Measurements from ENCODE around the gene PRKG1. TPM values are rescaled to one million over a fixed set of nuclear protein-coding genes. Genes with fewer than 3 reads are reported as not detected.

PRKG1 gene
- total and polyA plus RNA-seq, 2 donors (not counting 1 experiment from before 2014, with no cell fraction given) = not detected

- POLR2A ChIA-PET = no interaction called here
Observed at GRCh38 chr10:51649064-51649463, 574.8 kb downstream of the PRKG1 start.

GRCh38 chr10:51651063-51651462, 576.8 kb downstream of the PRKG1 start:
- intact Hi-C loops (cut with micrococcal nuclease) = no loop called here
- no peak overlapping the region for H3K4me3 Mint-ChIP-seq
- Histone ChIP-seq H3K27ac (ENCODE audit: low read length in 2 of 2) (no peak overlapping the region), H4K20me1 (ENCODE audit: control insufficient read depth, insufficient read depth, low read length, poor library complexity, severe bottlenecking) (no peaks in the 10 kb centered on the region), H2AFZ (ENCODE audit: insufficient read depth, low read depth, low read length, poor library complexity, severe bottlenecking) (no peak overlapping the region), H3K9ac (ENCODE audit: low read length) (no peak overlapping the region), H3K4me2 (replicated peaks; ENCODE audit: low read depth, low read length, poor library complexity, severe bottlenecking) (no peak overlapping the region), H3K36me3 (replicated peaks in 1 of 2; ENCODE audit: control extremely low read depth in 1 of 2, control insufficient read depth in 1 of 2, extremely low read depth in 1 of 2, insufficient read depth in 2 of 2, low read length in 1 of 2) (no peaks in the 10 kb centered on the region), H3K4me1 (ENCODE audit: control insufficient read depth in 2 of 2, insufficient read depth in 2 of 2, low read length in 2 of 2) (no peaks in the 10 kb centered on the region), H3K79me2 (ENCODE audit: control insufficient read depth, insufficient read depth, low read length) (no peaks in the 10 kb centered on the region), H3K4me3 (ENCODE audit: control extremely low read depth in 1 of 5, extremely low read depth in 1 of 5, insufficient read depth in 1 of 5, low read depth in 2 of 5, low read length in 4 of 5) (no peak overlapping the region), H3K9me3 (ENCODE audit: control extremely low read depth in 1 of 3, control insufficient read depth in 2 of 3, insufficient read depth in 1 of 3, low read length in 2 of 3) (no peaks in the 10 kb centered on the region), H3K27me3 (replicated peaks in 1 of 4; ENCODE audit: control extremely low read depth in 1 of 4, control insufficient read depth in 3 of 4, insufficient read depth in 4 of 4, low read length in 3 of 4) (no peaks in the 10 kb centered on the region)
- ChIA-PET CTCF (no interaction called here), POLR2A (no interaction called here)
- no peaks in the 10 kb centered on the region for H3K9me3 Mint-ChIP-seq (ENCODE audit: insufficient read depth)
- ATAC-seq (ENCODE audit: low read depth) (no peak), DNase-seq (no peak)
- TF ChIP-seq EZH2 (IDR thresholded peaks at IDR 0.05; ENCODE audit: borderline replicate concordance, insufficient read depth, low read depth, low read length, poor library complexity, severe bottlenecking) (no peak), CTCF (IDR thresholded peaks at IDR 0.05) (no peak)
- 100% methylated on average over 1 of the region's 1 CpG for WGBS (ENCODE audit: insufficient coverage)
- no peak overlapping the region for H3K27ac Mint-ChIP-seq
- H3K4me1 Mint-ChIP-seq = no peaks in the 10 kb centered on the region
- H3K27me3 Mint-ChIP-seq = peaks cover 6% of the 10 kb centered on the region

More at GRCh38 chr10:51649064-51649463, 574.8 kb downstream of the PRKG1 start:
- CTCF ChIA-PET = no interaction called here
- Histone ChIP-seq H3K4me1 (ENCODE audit: control insufficient read depth in 2 of 2, insufficient read depth in 2 of 2, low read length in 2 of 2) (no peaks in the 10 kb centered on the region), H3K27ac (ENCODE audit: low read length in 2 of 2) (no peak overlapping the region), H3K9ac (ENCODE audit: low read length) (no peak overlapping the region), H2AFZ (ENCODE audit: insufficient read depth, low read depth, low read length, poor library complexity, severe bottlenecking) (no peak overlapping the region), H3K4me3 (ENCODE audit: control extremely low read depth in 1 of 5, extremely low read depth in 1 of 5, insufficient read depth in 1 of 5, low read depth in 2 of 5, low read length in 4 of 5) (no peak overlapping the region), H3K9me3 (ENCODE audit: control extremely low read depth in 1 of 3, control insufficient read depth in 2 of 3, insufficient read depth in 1 of 3, low read length in 2 of 3) (no peaks in the 10 kb centered on the region), H3K79me2 (ENCODE audit: control insufficient read depth, insufficient read depth, low read length) (no peaks in the 10 kb centered on the region), H3K36me3 (replicated peaks in 1 of 2; ENCODE audit: control extremely low read depth in 1 of 2, control insufficient read depth in 1 of 2, extremely low read depth in 1 of 2, insufficient read depth in 2 of 2, low read length in 1 of 2) (no peaks in the 10 kb centered on the region), H3K27me3 (replicated peaks in 1 of 4; ENCODE audit: control extremely low read depth in 1 of 4, control insufficient read depth in 3 of 4, insufficient read depth in 4 of 4, low read length in 3 of 4) (no peaks in the 10 kb centered on the region), H3K4me2 (replicated peaks; ENCODE audit: low read depth, low read length, poor library complexity, severe bottlenecking) (no peak overlapping the region), H4K20me1 (ENCODE audit: control insufficient read depth, insufficient read depth, low read length, poor library complexity, severe bottlenecking) (no peaks in the 10 kb centered on the region)
- no CpG with 5 or more reads among the region's 3 CpGs for whole genome bisulfite sequencing (ENCODE audit: insufficient coverage)
- DNase-seq (no peak), ATAC-seq (ENCODE audit: low read depth) (no peak)
- TF ChIP-seq CTCF (IDR thresholded peaks at IDR 0.05) = no peak
- no peak for TF ChIP-seq EZH2 (IDR thresholded peaks at IDR 0.05; ENCODE audit: borderline replicate concordance, insufficient read depth, low read depth, low read length, poor library complexity, severe bottlenecking)
- Mint-ChIP-seq H3K27me3 (peaks cover 3% of the 10 kb centered on the region), H3K4me1 (no peaks in the 10 kb centered on the region), H3K27ac (no peak overlapping the region), H3K9me3 (ENCODE audit: insufficient read depth) (no peaks in the 10 kb centered on the region), H3K4me3 (no peak overlapping the region)
- intact Hi-C loops (cut with micrococcal nuclease) = no loop called here

All from B cell (primary cell).